ENCODE results near the gene SLC7A5. TPM values are rescaled to one million over a fixed set of nuclear protein-coding genes. Genes with fewer than 3 reads are reported as not detected.
A peak's percentile ranks its signal among the peaks of the same experiment; 100 is the strongest.

Gene SLC7A5
- polyA plus RNA-seq, 1 experiment = 60.2 TPM

- CTCF ChIA-PET = interaction anchor here (1.0 to 2.4 kb wide), 2 partner anchors 28 to 42 kb away, joined by 3 to 10 read pairs; no protein-coding TSS in a partner anchor
Observed at GRCh38 chr16:87808108-87808507, 61.2 kb downstream of the SLC7A5 start.

GRCh38 chr16:87806641-87807546, 62.4 kb downstream of the SLC7A5 start:
- TF ChIP-seq CTCF (IDR thresholded peaks at IDR 0.05; ENCODE audit: insufficient read depth, low read depth, low read length) = no peak
- DNase-seq (ENCODE audit: low read depth) = peak; percentile 70
- ChIA-PET CTCF (interaction anchor here (0.9 to 2.4 kb wide), 7 partner anchors 14 to 64 kb away, joined by 3 to 13 read pairs (median 5); no protein-coding TSS in a partner anchor), POLR2A (no interaction called here)
- Histone ChIP-seq H3K27me3 (ENCODE audit: control insufficient read depth, insufficient read depth, low read length) (no peaks in the 10 kb centered on the region), H3K36me3 (ENCODE audit: control insufficient read depth, insufficient read depth, low read length) (no peaks in the 10 kb centered on the region), H3K4me3 (ENCODE audit: low read depth, low read length) (peak overlapping the region; percentile 36)

More at GRCh38 chr16:87808108-87808507, 61.2 kb downstream of the SLC7A5 start:
- H3K36me3 ChIP-seq (ENCODE audit: control insufficient read depth, insufficient read depth, low read length) = no peaks in the 10 kb centered on the region
- DNase-seq (ENCODE audit: low read depth) = no peak
- POLR2A ChIA-PET = no interaction called here
- no peak overlapping the region for H3K4me3 ChIP-seq (ENCODE audit: low read depth, low read length)
- no peak for TF ChIP-seq CTCF (IDR thresholded peaks at IDR 0.05; ENCODE audit: insufficient read depth, low read depth, low read length)
- H3K27me3 ChIP-seq (ENCODE audit: control insufficient read depth, insufficient read depth, low read length) = peaks cover 1% of the 10 kb centered on the region; the same call in 1 of the 2 replicates

GRCh38 chr16:87806261-87806640, 63.1 kb downstream of the SLC7A5 start:
- CTCF ChIA-PET = interaction anchor here (1.5 to 2.4 kb wide), 5 partner anchors 13 to 65 kb away, joined by 4 to 13 read pairs (median 10); no protein-coding TSS in a partner anchor
- TF ChIP-seq CTCF (IDR thresholded peaks at IDR 0.05; ENCODE audit: insufficient read depth, low read depth, low read length) = no peak
- no peak for DNase-seq (ENCODE audit: low read depth)

GRCh38 chr16:87803385-87803784, 65.9 kb downstream of the SLC7A5 start:
- Histone ChIP-seq H3K36me3 (ENCODE audit: control insufficient read depth, insufficient read depth, low read length) (no peaks in the 10 kb centered on the region), H3K4me3 (ENCODE audit: low read depth, low read length) (no peak overlapping the region), H3K27me3 (ENCODE audit: control insufficient read depth, insufficient read depth, low read length) (no peaks in the 10 kb centered on the region)
- TF ChIP-seq CTCF (IDR thresholded peaks at IDR 0.05; ENCODE audit: insufficient read depth, low read depth, low read length) = no peak
- ChIA-PET POLR2A (no interaction called here), CTCF (interaction anchor here (2.2 kb wide), 1 partner anchor 24 kb away, joined by 5 read pairs; no protein-coding TSS in a partner anchor)
- DNase-seq (ENCODE audit: low read depth) = no peak

More at GRCh38 chr16:87806261-87806640, 63.1 kb downstream of the SLC7A5 start:
- Histone ChIP-seq H3K4me3 (ENCODE audit: low read depth, low read length) (peak overlapping the region; percentile 36), H3K36me3 (ENCODE audit: control insufficient read depth, insufficient read depth, low read length) (no peaks in the 10 kb centered on the region), H3K27me3 (ENCODE audit: control insufficient read depth, insufficient read depth, low read length) (no peaks in the 10 kb centered on the region)
- POLR2A ChIA-PET = no interaction called here

- H3K4me3 ChIP-seq (ENCODE audit: low read depth, low read length) = no peak overlapping the region
- CTCF ChIA-PET = interaction anchor here (2.2 kb wide), 1 partner anchor 23 kb away, joined by 5 read pairs; no protein-coding TSS in a partner anchor
- no peaks in the 10 kb centered on the region for H3K36me3 ChIP-seq (ENCODE audit: control insufficient read depth, insufficient read depth, low read length)
- TF ChIP-seq CTCF (IDR thresholded peaks at IDR 0.05; ENCODE audit: insufficient read depth, low read depth, low read length) = no peak
- POLR2A ChIA-PET = no interaction called here
- DNase-seq (ENCODE audit: low read depth) = no peak
- H3K27me3 ChIP-seq (ENCODE audit: control insufficient read depth, insufficient read depth, low read length) = no peaks in the 10 kb centered on the region
Observed at GRCh38 chr16:87802670-87803069, 66.6 kb downstream of the SLC7A5 start.

Measured in BJ (cell line).